Measurements from ENCODE around the gene SMPD1. TPM values are rescaled to one million over a fixed set of nuclear protein-coding genes. Genes with fewer than 3 reads are reported as not detected.

The SMPD1 gene
- total and polyA plus RNA-seq, 2 donors from 2014 or later = 76.0 to 155 TPM

- Histone ChIP-seq H3K4me1 (ENCODE audit: control insufficient read depth in 2 of 3, insufficient read depth in 2 of 3, low read depth in 1 of 3, low read length in 3 of 3) (peaks cover 6 to 11% (median 8%) of the 10 kb centered on the region in 3 donors), H3K9me3 (ENCODE audit: control insufficient read depth in 2 of 3, insufficient read depth in 1 of 3, low read length in 3 of 3) (no peaks in the 10 kb centered on the region), H3K27me3 (ENCODE audit: control insufficient read depth, insufficient read depth, low read length) (no peaks in the 10 kb centered on the region), H3K27ac (ENCODE audit: low read depth in 2 of 2, low read length in 2 of 2) (no peak overlapping the region), H3K9ac (ENCODE audit: low read length in 3 of 3) (no peak overlapping the region), H3K36me3 (ENCODE audit: control insufficient read depth in 2 of 3, insufficient read depth in 3 of 3, low read length in 3 of 3) (peaks cover 0 to 2% (median 0%) of the 10 kb centered on the region in 3 donors), H3K4me3 (ENCODE audit: low read length in 3 of 3) (no peak overlapping the region)
- intact Hi-C loops (cut with DNase I) = no loop called here
- FAIRE-seq (no peak), DNase-seq (no peak)
- no peak for TF ChIP-seq CTCF (IDR thresholded peaks at IDR 0.05; ENCODE audit: borderline replicate concordance, extremely low read depth, insufficient read depth)
Observed at GRCh38 chr11:6393989-6394670, 3.9 kb downstream of the SMPD1 start.

- H3K27ac ChIP-seq (ENCODE audit: low read depth in 2 of 2, low read length in 2 of 2) = no peak overlapping the region
- H3K36me3 ChIP-seq (ENCODE audit: control insufficient read depth in 2 of 3, insufficient read depth in 3 of 3, low read length in 3 of 3) = peaks cover 1 to 2% (median 2%) of the 10 kb centered on the region in 3 donors
- TF ChIP-seq CTCF (IDR thresholded peaks at IDR 0.05; ENCODE audit: borderline replicate concordance, extremely low read depth, insufficient read depth) = no peak
- no peaks in the 10 kb centered on the region for H3K27me3 ChIP-seq (ENCODE audit: control insufficient read depth, insufficient read depth, low read length)
- H3K4me3 ChIP-seq (ENCODE audit: low read length in 3 of 3) = no peak overlapping the region
- FAIRE-seq (no peak), DNase-seq (peak in 1 of 5 donors; percentile 69)
- no peaks in the 10 kb centered on the region for H3K9me3 ChIP-seq (ENCODE audit: control insufficient read depth in 2 of 3, insufficient read depth in 1 of 3, low read length in 3 of 3)
- peaks cover 0 to 5% (median 4%) of the 10 kb centered on the region in 3 donors for H3K4me1 ChIP-seq (ENCODE audit: control insufficient read depth in 2 of 3, insufficient read depth in 2 of 3, low read depth in 1 of 3, low read length in 3 of 3)
- intact Hi-C loops (cut with DNase I) = no loop called here
- no peak overlapping the region for H3K9ac ChIP-seq (ENCODE audit: low read length in 3 of 3)
Observed at GRCh38 chr11:6395470-6396060, 5.3 kb downstream of the SMPD1 start.

GRCh38 chr11:6397156-6397555 is 6.9 kb downstream of the SMPD1 start:
- no peaks in the 10 kb centered on the region for H3K9me3 ChIP-seq (ENCODE audit: control insufficient read depth in 2 of 3, insufficient read depth in 1 of 3, low read length in 3 of 3)
- FAIRE-seq (no peak), DNase-seq (peak in 2 of 5 donors; percentile 46 to 68)
- intact Hi-C loops (cut with DNase I) = no loop called here
- no peak overlapping the region for H3K4me3 ChIP-seq (ENCODE audit: low read length in 3 of 3)
- peaks cover 2 to 9% (median 2%) of the 10 kb centered on the region in 3 donors for H3K36me3 ChIP-seq (ENCODE audit: control insufficient read depth in 2 of 3, insufficient read depth in 3 of 3, low read length in 3 of 3)
- H3K27me3 ChIP-seq (ENCODE audit: control insufficient read depth, insufficient read depth, low read length) = no peaks in the 10 kb centered on the region
- no peaks in the 10 kb centered on the region for H3K4me1 ChIP-seq (ENCODE audit: control insufficient read depth in 2 of 3, insufficient read depth in 2 of 3, low read depth in 1 of 3, low read length in 3 of 3)
- no peak overlapping the region for H3K27ac ChIP-seq (ENCODE audit: low read depth in 2 of 2, low read length in 2 of 2)
- no peak overlapping the region for H3K9ac ChIP-seq (ENCODE audit: low read length in 3 of 3)
- no peak for TF ChIP-seq CTCF (IDR thresholded peaks at IDR 0.05; ENCODE audit: borderline replicate concordance, extremely low read depth, insufficient read depth)
